Hepatic stellate cell (primary cell): ENCODE data around the gene SLIT1.
A peak's percentile ranks its signal among the peaks of the same experiment; 100 is the strongest.

ENCODE experiments used
- DNase-seq: peaks from one replicate; pipeline ENCODE4 v3.0.0; 2011; ENCODE audit warnings: low spot score

The SLIT1 gene

DNA sequence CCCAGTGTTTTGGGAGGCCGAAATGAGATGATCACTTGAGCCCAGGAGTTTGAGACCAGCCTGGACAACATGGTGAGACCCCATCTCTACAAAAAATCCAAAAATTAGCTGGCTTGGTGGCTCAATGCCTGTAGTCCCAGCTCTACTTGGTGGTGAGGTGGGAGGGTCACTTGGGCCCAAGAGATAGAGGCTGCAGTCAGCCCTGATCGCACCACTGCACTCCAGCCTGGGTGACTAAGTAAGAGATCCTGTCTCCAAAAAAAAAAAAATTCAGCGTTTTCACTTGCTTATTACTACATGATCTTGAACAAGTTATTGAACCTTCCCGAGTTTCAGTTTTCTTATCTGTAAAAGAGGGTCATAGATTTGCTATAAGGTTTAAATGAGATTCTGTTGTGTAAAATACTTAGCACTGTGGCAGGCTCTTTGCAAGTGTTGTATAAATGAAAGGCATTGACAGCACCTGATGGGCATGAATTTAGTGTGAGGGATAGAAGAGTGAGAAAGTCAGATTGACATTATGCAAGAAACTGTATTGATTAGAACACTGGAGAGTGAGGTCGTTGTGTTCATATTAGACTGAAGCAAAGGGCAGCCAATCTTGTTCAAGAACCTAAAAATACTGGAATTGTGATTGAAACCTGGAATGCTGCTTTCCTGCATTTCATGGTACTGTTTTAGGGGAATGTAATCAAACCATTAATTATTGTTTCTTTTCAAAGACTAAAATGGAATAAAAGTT lies 216.9 kb downstream of the SLIT1 start:
- DNase-seq = no peak

- peak; percentile 36 for DNase-seq
Observed at GRCh38 chr10:96967847-96968246, 217.9 kb downstream of the SLIT1 start.

- DNase-seq = no peak
Observed at GRCh38 chr10:96964131-96964530, 221.6 kb downstream of the SLIT1 start.

DNA sequence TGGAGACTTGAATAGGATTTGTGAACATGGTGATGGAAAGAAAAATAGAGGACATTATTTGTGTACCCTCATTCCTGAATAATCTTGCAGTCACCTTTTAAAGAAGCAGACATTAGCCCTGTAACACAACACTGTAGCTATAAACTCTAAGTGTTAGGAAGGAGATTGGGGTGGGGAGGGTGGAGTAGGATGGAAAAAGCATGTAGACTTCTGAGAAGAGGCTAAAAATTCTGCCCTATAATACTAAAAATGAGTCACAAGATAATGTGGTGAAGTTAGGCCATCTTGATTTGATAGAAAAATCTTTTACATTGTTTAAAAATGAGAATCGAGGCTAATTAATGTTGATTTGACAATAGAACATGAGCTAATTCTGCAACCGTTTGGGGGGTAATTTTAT lies 224.9 kb downstream of the SLIT1 start:
- peak; percentile 8 for DNase-seq

DNA sequence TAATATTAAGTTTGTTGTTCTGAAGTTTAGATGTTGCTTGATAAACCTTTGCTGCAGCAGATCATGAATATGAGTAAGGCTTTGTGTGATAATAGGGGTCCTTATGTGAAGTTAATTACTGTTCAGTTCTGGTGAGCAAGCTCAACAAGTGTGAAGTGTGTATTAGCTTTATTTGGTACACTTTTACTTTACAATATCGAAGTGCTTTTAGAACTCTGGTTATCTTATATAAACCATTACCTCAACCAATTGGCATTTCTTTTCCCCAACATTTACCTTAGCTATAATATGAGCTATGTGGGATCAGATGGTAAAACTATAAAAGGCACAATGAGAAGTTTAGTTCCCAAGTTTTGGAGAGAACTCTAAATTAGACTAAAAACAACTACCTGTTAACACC lies 226.0 kb downstream of the SLIT1 start:
- no peak for DNase-seq

DNA sequence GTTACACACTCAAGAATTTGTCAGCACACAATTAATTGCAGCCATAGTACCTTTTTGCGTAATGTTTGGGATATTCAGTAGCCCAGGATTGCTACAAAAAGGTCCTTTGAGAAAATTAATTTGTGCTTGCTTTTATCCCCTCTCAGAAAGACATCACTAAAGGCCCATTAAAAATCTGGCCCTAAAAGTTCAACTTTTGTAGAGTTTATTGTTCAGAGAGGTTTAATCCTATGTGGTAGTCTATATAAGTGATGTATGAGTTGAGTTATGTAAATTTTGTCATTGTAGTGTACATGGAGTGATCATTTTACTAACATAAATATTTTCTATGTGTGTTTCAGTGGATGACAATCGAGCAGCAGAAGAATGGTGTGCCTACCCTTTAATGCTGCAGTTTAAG lies 227.7 kb downstream of the SLIT1 start:
- DNase-seq = no peak

GRCh38 chr10:96955794-96956193 lies 230.0 kb downstream of the SLIT1 start:
- DNase-seq = no peak

DNA sequence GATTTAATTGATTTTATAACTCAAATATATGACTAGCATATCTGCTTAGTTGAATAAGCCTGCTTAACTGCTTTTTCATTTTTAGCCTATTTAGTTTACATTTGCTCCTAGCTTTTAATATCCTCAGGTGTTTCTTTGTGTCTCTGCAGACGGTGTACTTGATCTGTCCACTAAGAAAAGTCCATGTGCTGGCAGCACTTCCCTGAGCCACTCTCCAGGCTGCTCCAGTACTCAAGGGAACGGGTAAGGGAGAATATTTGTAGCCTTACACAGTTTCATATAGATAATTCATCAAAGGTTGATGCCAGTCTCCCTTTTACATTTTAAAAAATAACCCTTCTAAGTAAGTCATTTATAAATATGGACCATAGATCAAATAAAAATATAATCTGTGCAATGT lies 233.8 kb downstream of the SLIT1 start:
- DNase-seq = no peak

DNA sequence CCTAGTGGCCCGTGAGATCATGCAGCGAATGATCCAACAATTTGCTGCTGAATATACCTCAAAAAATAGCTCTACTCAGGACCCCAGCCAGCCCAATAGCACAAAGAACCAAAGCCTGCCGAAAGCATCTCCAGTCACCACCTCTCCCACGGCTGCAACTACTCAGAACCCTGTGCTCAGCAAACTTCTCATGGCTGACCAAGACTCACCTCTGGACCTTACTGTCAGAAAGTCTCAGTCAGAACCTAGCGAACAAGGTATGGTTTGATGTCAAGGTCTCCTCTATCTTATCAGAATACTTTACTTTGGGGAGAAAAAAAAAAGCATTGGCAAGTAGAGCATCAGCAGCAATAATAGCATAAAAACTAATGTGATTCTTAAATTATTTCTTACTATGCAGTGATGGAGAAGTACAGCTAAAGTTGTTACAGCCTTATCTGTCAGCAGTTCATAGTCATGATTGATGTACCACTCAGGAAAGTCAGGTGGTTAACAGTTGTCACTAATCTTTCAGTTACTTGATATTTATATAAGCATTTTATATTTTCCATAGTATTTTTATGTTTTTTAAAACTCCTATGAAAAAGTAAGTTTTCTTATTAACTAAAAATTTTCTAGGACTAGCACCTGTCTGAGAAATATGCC lies 236.6 kb downstream of the SLIT1 start:
- no peak for DNase-seq
